ENCODE results near the gene CDH23. TPM values are rescaled to one million over a fixed set of nuclear protein-coding genes. Genes with fewer than 3 reads are reported as not detected.

The CDH23 gene
- total and polyA plus RNA-seq, 4 experiments from 2014 or later, result 1.8 to 5.4 (median 3.6) TPM

DNA sequence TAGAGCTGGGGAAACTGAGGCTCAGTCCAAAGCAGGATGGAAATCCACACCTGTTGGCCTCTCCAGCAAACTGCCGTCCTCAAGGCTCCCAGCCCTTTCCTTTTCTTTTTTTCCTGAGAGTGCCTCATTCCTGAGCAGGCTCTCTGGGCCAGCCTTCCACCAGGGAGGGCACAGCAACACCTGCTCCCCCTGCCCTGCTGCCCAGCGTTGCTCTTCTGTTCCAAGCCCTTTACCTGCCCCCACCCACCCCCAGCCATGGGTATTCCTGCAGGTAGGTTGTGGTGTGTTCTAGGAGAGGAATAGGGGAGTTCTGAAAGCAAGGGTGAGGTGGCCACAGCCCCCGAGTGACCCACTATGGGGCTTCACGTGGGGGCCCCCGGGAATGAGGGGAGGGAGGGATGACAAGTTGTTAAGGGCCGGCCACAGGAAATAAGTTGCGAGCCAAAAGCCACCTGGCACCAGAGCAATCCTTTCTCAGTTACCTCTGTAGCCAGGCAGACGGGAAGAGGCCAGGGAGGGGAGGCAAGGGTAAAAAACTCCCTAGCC, 357.3 kb downstream of the CDH23 start:
- peak overlapping the region; percentile 40 for H3K27ac ChIP-seq (ENCODE audit: low read depth, low read length)
- Mint-ChIP-seq H3K27me3 (no peaks in the 10 kb centered on the region), H3K9me3 (peaks cover 0 to 2% (median 0%) of the 10 kb centered on the region in 8 donors), H3K4me3 (peak overlapping the region in 4 of 8 donors; percentile 9 to 69 (median 28)), H3K27ac (peak overlapping the region; percentile 87 to 99 (median 90)), H3K4me1 (peaks cover 70 to 98% (median 87%) of the 10 kb centered on the region in 4 donors), H3K36me3 (peaks cover 48 to 83% of the 10 kb centered on the region in 2 donors)
- POLR2A ChIA-PET (ENCODE audit: partially characterized antibody), result interaction anchor here (25.5 to 26.4 kb wide), 2 partner anchors 16 to 34 kb away, joined by 1035 to 1191 read pairs; partner anchors contain the start of genes C10orf105 and VSIR
- peak in 1 of 5 donors; percentile 7 for DNase-seq
- H3K4me1 ChIP-seq (ENCODE audit: insufficient read depth, low read length), result peaks cover 100% of the 10 kb centered on the region
- H3K36me3 ChIP-seq (ENCODE audit: insufficient read depth, low read length), result peaks cover 50% of the 10 kb centered on the region
- intact Hi-C loops (cut with micrococcal nuclease), result no loop called here
- no peaks in the 10 kb centered on the region for H3K27me3 ChIP-seq (ENCODE audit: insufficient read depth, low read length)
- no peak overlapping the region for H3K4me3 ChIP-seq (ENCODE audit: low read length in 2 of 2)
- no peaks in the 10 kb centered on the region for H3K9me3 ChIP-seq (ENCODE audit: control insufficient read depth in 1 of 2, low read length in 2 of 2)
- CTCF ChIA-PET (ENCODE audit: partially characterized antibody), result interaction anchor here (1.8 to 5.7 kb wide), 4 partner anchors 12 to 46 kb away, joined by 6 to 109 read pairs (median 36); partner anchors contain the start of gene VSIR

GRCh38 chr10:71754562-71754961, 357.8 kb downstream of the CDH23 start:
- intact Hi-C loops (cut with micrococcal nuclease), result no loop called here
- Histone ChIP-seq H3K27me3 (ENCODE audit: insufficient read depth, low read length) (no peaks in the 10 kb centered on the region), H3K27ac (ENCODE audit: low read depth, low read length) (peak overlapping the region; percentile 40), H3K9me3 (ENCODE audit: control insufficient read depth in 1 of 2, low read length in 2 of 2) (no peaks in the 10 kb centered on the region), H3K4me1 (ENCODE audit: insufficient read depth, low read length) (peaks cover 99% of the 10 kb centered on the region), H3K4me3 (ENCODE audit: low read length in 2 of 2) (no peak overlapping the region), H3K36me3 (ENCODE audit: insufficient read depth, low read length) (peaks cover 50% of the 10 kb centered on the region)
- POLR2A ChIA-PET (ENCODE audit: partially characterized antibody), result interaction anchor here (6.5 to 26.4 kb wide), 3 partner anchors 10 to 34 kb away, joined by 164 to 1191 read pairs (median 1035); partner anchors contain the start of genes C10orf105 and VSIR
- H3K9me3 Mint-ChIP-seq, result peaks cover 0 to 2% (median 0%) of the 10 kb centered on the region in 8 donors
- no peak for DNase-seq
- H3K27ac Mint-ChIP-seq, result peak overlapping the region; percentile 87 to 99 (median 90)
- H3K4me1 Mint-ChIP-seq, result peaks cover 66 to 98% (median 85%) of the 10 kb centered on the region in 4 donors
- CTCF ChIA-PET (ENCODE audit: partially characterized antibody), result interaction anchor here (1.4 to 5.7 kb wide), 6 partner anchors 12 to 440 kb away, joined by 4 to 109 read pairs (median 16); partner anchors contain the start of gene VSIR
- H3K36me3 Mint-ChIP-seq, result peaks cover 48 to 84% of the 10 kb centered on the region in 2 donors
- no peaks in the 10 kb centered on the region for H3K27me3 Mint-ChIP-seq
- H3K4me3 Mint-ChIP-seq, result peak overlapping the region in 6 of 8 donors; percentile 1 to 63 (median 38)

DNA sequence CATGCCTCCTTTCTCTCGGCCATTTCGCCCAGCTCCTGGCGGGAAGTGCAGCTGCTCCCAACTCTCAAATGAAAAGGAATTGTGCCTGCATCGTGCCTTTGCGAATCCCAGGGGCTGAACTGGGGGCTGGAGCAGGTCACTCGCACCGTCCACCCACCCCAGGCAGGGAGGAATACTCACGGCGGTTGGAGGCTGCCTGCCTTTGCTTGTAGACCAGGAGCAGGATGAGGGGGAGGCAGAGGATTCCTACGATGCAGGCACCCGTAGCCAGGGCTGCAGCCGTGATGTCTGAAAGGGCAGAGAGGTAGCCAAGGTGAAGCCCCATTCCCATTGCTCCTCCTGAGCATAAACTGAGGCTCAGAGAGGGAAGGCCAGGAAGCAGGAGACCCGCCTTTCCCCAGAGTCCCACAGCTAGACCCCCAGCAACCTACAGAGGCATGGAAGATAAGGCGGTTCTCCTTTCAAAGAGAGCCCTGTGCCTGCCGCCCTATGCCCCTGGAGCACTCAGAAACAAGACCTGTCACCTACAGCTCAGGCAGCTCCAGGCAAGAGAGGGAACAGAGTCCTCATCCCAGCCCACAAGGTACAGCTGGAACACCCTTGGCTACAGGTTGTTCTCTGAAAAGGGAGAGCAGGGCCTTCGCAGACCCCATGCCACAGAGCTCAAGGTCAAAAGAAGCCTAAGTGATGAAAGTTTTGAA, 358.6 kb downstream of the CDH23 start:
- Histone ChIP-seq H3K4me3 (ENCODE audit: low read length in 2 of 2) (no peak overlapping the region), H3K27me3 (ENCODE audit: insufficient read depth, low read length) (no peaks in the 10 kb centered on the region), H3K4me1 (ENCODE audit: insufficient read depth, low read length) (peaks cover 94% of the 10 kb centered on the region), H3K27ac (ENCODE audit: low read depth, low read length) (peak overlapping the region; percentile 53), H3K9me3 (ENCODE audit: control insufficient read depth in 1 of 2, low read length in 2 of 2) (no peaks in the 10 kb centered on the region), H3K36me3 (ENCODE audit: insufficient read depth, low read length) (peaks cover 48% of the 10 kb centered on the region)
- peaks cover 0 to 2% (median 0%) of the 10 kb centered on the region in 8 donors for H3K9me3 Mint-ChIP-seq
- POLR2A ChIA-PET (ENCODE audit: partially characterized antibody), result interaction anchor here (6.5 to 26.4 kb wide), 3 partner anchors 11 to 35 kb away, joined by 164 to 1191 read pairs (median 1035); partner anchors contain the start of genes C10orf105 and VSIR
- H3K27ac Mint-ChIP-seq, result peak overlapping the region; percentile 6 to 99 (median 87)
- peaks cover 64 to 98% (median 80%) of the 10 kb centered on the region in 4 donors for H3K4me1 Mint-ChIP-seq
- CTCF ChIA-PET (ENCODE audit: partially characterized antibody), result interaction anchor here (0.6 to 5.7 kb wide), 8 partner anchors 13 to 440 kb away, joined by 3 to 109 read pairs (median 8); partner anchors contain the start of gene VSIR
- intact Hi-C loops (cut with micrococcal nuclease), result no loop called here
- DNase-seq, result peak in 1 of 5 donors; percentile 13
- peak overlapping the region in 2 of 8 donors; percentile 40 to 54 for H3K4me3 Mint-ChIP-seq
- no peaks in the 10 kb centered on the region for H3K27me3 Mint-ChIP-seq
- H3K36me3 Mint-ChIP-seq, result peaks cover 44 to 81% of the 10 kb centered on the region in 2 donors

GRCh38 chr10:71756311-71757191, 359.8 kb downstream of the CDH23 start:
- Histone ChIP-seq H3K4me3 (ENCODE audit: low read length in 2 of 2) (peak overlapping the region in 1 of 2 donors; percentile 35), H3K36me3 (ENCODE audit: insufficient read depth, low read length) (peaks cover 53% of the 10 kb centered on the region)
- peaks cover 68 to 100% (median 83%) of the 10 kb centered on the region in 4 donors for H3K4me1 Mint-ChIP-seq

DNA sequence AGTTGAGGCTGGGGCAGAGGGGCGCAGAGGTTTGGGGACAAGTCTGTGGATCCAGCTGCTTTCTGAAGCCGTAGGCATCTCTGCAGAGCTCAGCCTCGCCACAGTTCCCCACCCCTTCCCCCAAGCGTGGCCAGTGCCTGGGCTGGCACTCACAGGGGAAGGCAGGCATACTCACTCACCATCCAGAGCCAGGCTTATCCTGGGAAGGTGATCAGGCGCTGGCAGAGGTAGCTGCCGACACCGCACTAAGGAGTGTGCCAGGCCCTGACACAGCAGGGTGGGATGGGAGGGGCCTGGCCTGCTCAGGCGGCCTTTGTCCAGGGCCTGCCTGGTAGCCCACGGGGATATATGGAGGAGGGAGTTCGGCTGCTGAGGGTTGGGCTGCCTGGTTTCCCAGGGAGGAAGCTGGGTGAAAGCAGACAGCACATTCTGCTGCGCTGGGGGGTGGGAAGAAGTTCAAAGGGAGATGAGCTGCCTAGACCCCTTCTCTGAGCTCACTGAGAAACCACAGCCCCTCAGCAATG, 360.7 kb downstream of the CDH23 start:
- POLR2A ChIA-PET (ENCODE audit: partially characterized antibody), result interaction anchor here (1.1 to 26.4 kb wide), 4 partner anchors 13 to 59 kb away, joined by 3 to 1191 read pairs (median 600); partner anchors contain the start of genes C10orf105 and VSIR
- H3K9me3 ChIP-seq (ENCODE audit: control insufficient read depth in 1 of 2, low read length in 2 of 2), result no peaks in the 10 kb centered on the region
- peaks cover 45 to 84% of the 10 kb centered on the region in 2 donors for H3K36me3 Mint-ChIP-seq
- no peaks in the 10 kb centered on the region for H3K27me3 ChIP-seq (ENCODE audit: insufficient read depth, low read length)
- CTCF ChIA-PET (ENCODE audit: partially characterized antibody), result interaction anchor here (0.6 to 5.7 kb wide), 16 partner anchors 9 to 148 kb away, joined by 3 to 109 read pairs (median 8); partner anchors contain the start of gene VSIR
- peaks cover 94% of the 10 kb centered on the region for H3K4me1 ChIP-seq (ENCODE audit: insufficient read depth, low read length)
- peaks cover 61% of the 10 kb centered on the region for H3K36me3 ChIP-seq (ENCODE audit: insufficient read depth, low read length)
- H3K27ac ChIP-seq (ENCODE audit: low read depth, low read length), result peak overlapping the region; percentile 53
- peak overlapping the region; percentile 95 to 99 (median 96) for H3K27ac Mint-ChIP-seq
- peaks cover 64 to 100% (median 81%) of the 10 kb centered on the region in 4 donors for H3K4me1 Mint-ChIP-seq
- H3K9me3 Mint-ChIP-seq, result peaks cover 0 to 2% (median 0%) of the 10 kb centered on the region in 8 donors
- intact Hi-C loops (cut with micrococcal nuclease), result loop anchor here (1.0 kb wide), 2 partner anchors 8 to 12 kb away; no protein-coding TSS in a partner anchor
- peak overlapping the region; percentile 54 to 87 (median 76) for H3K4me3 Mint-ChIP-seq
- H3K4me3 ChIP-seq (ENCODE audit: low read length in 2 of 2), result peak overlapping the region in 1 of 2 donors; percentile 35
- no peaks in the 10 kb centered on the region for H3K27me3 Mint-ChIP-seq
- DNase-seq, result no peak

More at GRCh38 chr10:71756311-71757191, 359.8 kb downstream of the CDH23 start:
- Mint-ChIP-seq H3K27ac (peak overlapping the region; percentile 95 to 99 (median 96)), H3K27me3 (no peaks in the 10 kb centered on the region), H3K36me3 (peaks cover 50 to 84% of the 10 kb centered on the region in 2 donors), H3K4me3 (peak overlapping the region; percentile 54 to 87 (median 76)), H3K9me3 (peaks cover 0 to 2% (median 0%) of the 10 kb centered on the region in 8 donors)
- DNase-seq, result peak; percentile 5 to 76 (median 73)
- Histone ChIP-seq H3K9me3 (ENCODE audit: control insufficient read depth in 1 of 2, low read length in 2 of 2) (no peaks in the 10 kb centered on the region), H3K27ac (ENCODE audit: low read depth, low read length) (peak overlapping the region; percentile 53), H3K27me3 (ENCODE audit: insufficient read depth, low read length) (no peaks in the 10 kb centered on the region), H3K4me1 (ENCODE audit: insufficient read depth, low read length) (peaks cover 94% of the 10 kb centered on the region)
- ChIA-PET POLR2A (ENCODE audit: partially characterized antibody) (interaction anchor here (6.5 to 26.4 kb wide), 3 partner anchors 12 to 36 kb away, joined by 164 to 1191 read pairs (median 1035); partner anchors contain the start of genes C10orf105 and VSIR), CTCF (ENCODE audit: partially characterized antibody) (interaction anchor here (1.0 to 5.7 kb wide), 14 partner anchors 8 to 62 kb away, joined by 3 to 109 read pairs (median 8); partner anchors contain the start of gene VSIR)
- intact Hi-C loops (cut with micrococcal nuclease), result loop anchor here (1.0 kb wide), 2 partner anchors 7 to 13 kb away; no protein-coding TSS in a partner anchor

DNA sequence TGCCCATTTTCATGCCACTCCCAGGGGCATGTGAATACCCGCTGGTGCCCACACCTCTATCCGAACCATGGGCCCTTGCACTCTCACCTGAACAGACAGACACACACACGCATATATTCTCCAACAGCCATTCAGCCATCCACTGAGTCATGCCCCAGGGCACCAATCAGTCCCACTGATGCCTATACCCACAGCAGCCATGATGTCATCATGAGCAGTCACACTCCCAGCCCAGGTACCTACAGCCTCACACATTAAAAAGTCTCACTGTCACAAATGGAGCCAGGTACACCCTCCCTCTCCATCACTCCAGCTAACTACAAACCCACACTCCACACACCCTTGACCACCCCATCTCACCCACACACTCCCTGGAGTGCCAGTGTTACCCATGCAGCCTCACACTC, 364.4 kb downstream of the CDH23 start:
- Histone ChIP-seq H3K4me3 (ENCODE audit: low read length in 2 of 2) (no peak overlapping the region), H3K9me3 (ENCODE audit: control insufficient read depth in 1 of 2, low read length in 2 of 2) (no peaks in the 10 kb centered on the region), H3K4me1 (ENCODE audit: insufficient read depth, low read length) (peaks cover 94% of the 10 kb centered on the region), H3K27ac (ENCODE audit: low read depth, low read length) (peak overlapping the region; percentile 46), H3K36me3 (ENCODE audit: insufficient read depth, low read length) (peaks cover 61% of the 10 kb centered on the region), H3K27me3 (ENCODE audit: insufficient read depth, low read length) (no peaks in the 10 kb centered on the region)
- H3K4me3 Mint-ChIP-seq, result peak overlapping the region in 7 of 8 donors; percentile 18 to 81 (median 67)
- peaks cover 69 to 100% (median 85%) of the 10 kb centered on the region in 4 donors for H3K4me1 Mint-ChIP-seq
- peaks cover 0 to 2% (median 0%) of the 10 kb centered on the region in 8 donors for H3K9me3 Mint-ChIP-seq
- peak in 1 of 5 donors; percentile 72 for DNase-seq
- H3K27me3 Mint-ChIP-seq, result no peaks in the 10 kb centered on the region
- intact Hi-C loops (cut with micrococcal nuclease), result no loop called here
- ChIA-PET POLR2A (ENCODE audit: partially characterized antibody) (interaction anchor here (1.0 to 18.5 kb wide), 3 partner anchors 9 to 34 kb away, joined by 3 to 1035 read pairs (median 444); no protein-coding TSS in a partner anchor), CTCF (ENCODE audit: partially characterized antibody) (interaction anchor here (4.6 to 16.3 kb wide), 2 partner anchors 12 to 61 kb away, joined by 33 to 379 read pairs; partner anchors contain the start of gene VSIR)
- H3K27ac Mint-ChIP-seq, result peak overlapping the region in 6 of 7 donors; percentile 77 to 99 (median 87)
- H3K36me3 Mint-ChIP-seq, result peaks cover 38 to 89% of the 10 kb centered on the region in 2 donors

Data from CD4-positive, alpha-beta memory T cell (primary cell).